ENCODE data around the gene DERL3.

The DERL3 gene

DNA sequence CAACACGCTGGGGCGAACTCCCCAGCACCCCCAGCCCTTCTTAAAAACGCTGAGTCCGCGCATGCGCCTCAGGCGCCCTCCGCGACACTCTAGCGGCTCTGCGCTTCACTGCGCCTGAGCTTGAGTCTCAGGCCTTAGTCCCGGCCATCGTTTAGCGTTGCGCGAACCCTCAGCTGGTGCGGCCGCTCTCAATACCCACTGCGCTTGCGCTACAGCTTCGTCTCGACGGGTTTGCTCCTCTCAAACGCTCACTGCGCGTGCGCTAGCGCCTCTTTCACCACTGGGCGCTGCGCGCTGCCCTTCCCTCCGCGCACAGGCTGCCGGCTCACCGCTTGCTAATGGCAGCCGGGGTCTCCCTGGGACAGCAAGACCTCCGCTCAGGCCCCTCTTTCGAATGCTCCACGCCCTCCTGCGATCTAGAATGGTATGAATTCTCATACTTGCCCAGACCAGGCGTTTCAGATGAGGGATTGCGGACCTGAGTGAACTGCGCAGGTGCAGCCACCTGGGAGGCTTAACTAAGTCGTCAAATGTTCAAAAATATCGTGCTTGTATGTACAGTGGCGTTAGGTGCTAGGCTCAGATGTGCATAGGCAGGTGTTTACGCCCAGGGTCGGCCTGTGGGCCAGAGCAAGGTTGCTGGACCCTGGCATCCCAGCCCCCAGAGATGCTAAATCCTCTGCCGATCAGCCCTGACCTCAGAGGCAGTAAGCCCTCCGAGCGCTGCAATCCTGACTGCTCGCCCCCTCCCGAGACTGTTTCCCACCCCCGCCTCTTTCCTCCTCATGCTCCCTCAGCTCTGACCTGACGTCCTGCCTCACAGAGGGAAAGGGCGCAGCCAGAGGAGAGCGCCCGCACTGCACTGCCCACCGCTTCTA is 19.0 kb upstream of the DERL3 start, which contains the start of gene SLC2A11:
Gene SLC2A11 (plus strand): TSS at position 270 of the 878 bp plus-strand sequence. CDS start 125 bp downstream, at position 395.
- TF ChIP-seq, protein P1, sequence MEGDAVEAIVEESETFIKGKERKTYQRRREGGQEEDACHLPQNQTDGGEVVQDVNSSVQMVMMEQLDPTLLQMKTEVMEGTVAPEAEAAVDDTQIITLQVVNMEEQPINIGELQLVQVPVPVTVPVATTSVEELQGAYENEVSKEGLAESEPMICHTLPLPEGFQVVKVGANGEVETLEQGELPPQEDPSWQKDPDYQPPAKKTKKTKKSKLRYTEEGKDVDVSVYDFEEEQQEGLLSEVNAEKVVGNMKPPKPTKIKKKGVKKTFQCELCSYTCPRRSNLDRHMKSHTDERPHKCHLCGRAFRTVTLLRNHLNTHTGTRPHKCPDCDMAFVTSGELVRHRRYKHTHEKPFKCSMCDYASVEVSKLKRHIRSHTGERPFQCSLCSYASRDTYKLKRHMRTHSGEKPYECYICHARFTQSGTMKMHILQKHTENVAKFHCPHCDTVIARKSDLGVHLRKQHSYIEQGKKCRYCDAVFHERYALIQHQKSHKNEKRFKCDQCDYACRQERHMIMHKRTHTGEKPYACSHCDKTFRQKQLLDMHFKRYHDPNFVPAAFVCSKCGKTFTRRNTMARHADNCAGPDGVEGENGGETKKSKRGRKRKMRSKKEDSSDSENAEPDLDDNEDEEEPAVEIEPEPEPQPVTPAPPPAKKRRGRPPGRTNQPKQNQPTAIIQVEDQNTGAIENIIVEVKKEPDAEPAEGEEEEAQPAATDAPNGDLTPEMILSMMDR (IDR thresholded peaks at IDR 0.05; ENCODE audit: borderline replicate concordance, control extremely low read depth, extremely low read depth, insufficient read depth, missing control alignments) = peak; percentile 26
- peak; percentile 98 for DNase-seq (ENCODE audit: low spot score)
- in situ Hi-C loops (cut with MboI; ENCODE audit: low sequenced_read_pairs, unreplicated experiment) = no loop called here

DNA sequence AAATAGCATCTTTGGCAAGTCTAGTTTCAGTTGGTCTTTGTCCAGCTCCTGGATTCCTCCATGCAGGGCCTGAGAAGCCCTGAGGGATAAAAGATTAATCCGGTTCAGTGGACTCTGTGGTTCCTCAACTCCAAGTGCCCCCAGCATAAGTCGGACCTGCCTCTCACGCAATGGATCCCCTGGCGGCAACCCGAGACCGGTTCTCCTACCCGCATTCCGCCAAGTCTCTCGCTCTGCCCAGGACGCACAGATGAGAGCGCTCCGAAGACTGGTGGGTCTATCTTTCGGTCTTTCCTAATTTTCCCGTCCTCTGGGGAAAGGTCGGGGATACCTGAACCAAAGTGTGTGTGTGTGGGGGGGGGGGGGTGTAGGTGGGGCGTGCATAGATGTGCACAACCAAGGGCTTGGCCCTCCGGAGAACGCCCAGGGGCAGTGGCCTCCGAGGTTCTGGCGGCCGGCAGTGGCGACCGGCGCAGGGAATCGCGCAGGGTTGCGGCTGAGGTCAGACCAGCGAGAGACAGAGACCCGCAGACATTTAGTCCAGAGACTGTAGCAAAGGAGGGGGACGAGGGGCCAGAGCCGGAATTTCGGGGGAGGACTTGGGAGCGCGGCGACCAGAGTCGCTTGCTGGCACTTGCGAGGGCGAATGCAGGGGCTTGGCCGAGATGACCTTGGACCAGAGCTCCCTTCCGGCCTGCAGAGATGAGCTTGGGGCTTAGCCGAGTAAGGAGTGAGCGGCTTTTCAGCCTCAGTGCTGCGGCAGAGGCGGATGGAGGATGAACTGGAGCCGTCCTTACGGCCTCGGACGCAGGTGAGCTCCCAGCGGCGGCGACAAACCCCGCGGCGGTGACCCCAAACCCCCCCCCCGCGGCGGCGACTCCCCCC is 18.2 kb upstream of the DERL3 start:
- in situ Hi-C loops (cut with MboI; ENCODE audit: low sequenced_read_pairs, unreplicated experiment) = no loop called here
- DNase-seq (ENCODE audit: low spot score) = no peak

GRCh38 chr22:23850136-23850611 is 11.4 kb upstream of the DERL3 start:
- DNase-seq (ENCODE audit: low spot score) = no peak
- TF ChIP-seq, protein P1 (IDR thresholded peaks at IDR 0.05; ENCODE audit: borderline replicate concordance, control extremely low read depth, extremely low read depth, insufficient read depth, missing control alignments) = no peak

More for the DNA sequence above, 18.2 kb upstream of the DERL3 start:
- TF ChIP-seq, protein P1 (IDR thresholded peaks at IDR 0.05; ENCODE audit: borderline replicate concordance, control extremely low read depth, extremely low read depth, insufficient read depth, missing control alignments) = no peak

GRCh38 chr22:23849009-23850006 is 10.5 kb upstream of the DERL3 start:
- TF ChIP-seq, protein P1 (IDR thresholded peaks at IDR 0.05; ENCODE audit: borderline replicate concordance, control extremely low read depth, extremely low read depth, insufficient read depth, missing control alignments) = peak; percentile 96
- in situ Hi-C loops (cut with MboI; ENCODE audit: low sequenced_read_pairs, unreplicated experiment) = loop anchor here (10.0 kb wide), 1 partner anchor 305 kb away; no protein-coding TSS in a partner anchor
- peak; percentile 92 for DNase-seq (ENCODE audit: low spot score)

More at GRCh38 chr22:23850136-23850611, 11.4 kb upstream of the DERL3 start:
- in situ Hi-C loops (cut with MboI; ENCODE audit: low sequenced_read_pairs, unreplicated experiment) = no loop called here

DNA sequence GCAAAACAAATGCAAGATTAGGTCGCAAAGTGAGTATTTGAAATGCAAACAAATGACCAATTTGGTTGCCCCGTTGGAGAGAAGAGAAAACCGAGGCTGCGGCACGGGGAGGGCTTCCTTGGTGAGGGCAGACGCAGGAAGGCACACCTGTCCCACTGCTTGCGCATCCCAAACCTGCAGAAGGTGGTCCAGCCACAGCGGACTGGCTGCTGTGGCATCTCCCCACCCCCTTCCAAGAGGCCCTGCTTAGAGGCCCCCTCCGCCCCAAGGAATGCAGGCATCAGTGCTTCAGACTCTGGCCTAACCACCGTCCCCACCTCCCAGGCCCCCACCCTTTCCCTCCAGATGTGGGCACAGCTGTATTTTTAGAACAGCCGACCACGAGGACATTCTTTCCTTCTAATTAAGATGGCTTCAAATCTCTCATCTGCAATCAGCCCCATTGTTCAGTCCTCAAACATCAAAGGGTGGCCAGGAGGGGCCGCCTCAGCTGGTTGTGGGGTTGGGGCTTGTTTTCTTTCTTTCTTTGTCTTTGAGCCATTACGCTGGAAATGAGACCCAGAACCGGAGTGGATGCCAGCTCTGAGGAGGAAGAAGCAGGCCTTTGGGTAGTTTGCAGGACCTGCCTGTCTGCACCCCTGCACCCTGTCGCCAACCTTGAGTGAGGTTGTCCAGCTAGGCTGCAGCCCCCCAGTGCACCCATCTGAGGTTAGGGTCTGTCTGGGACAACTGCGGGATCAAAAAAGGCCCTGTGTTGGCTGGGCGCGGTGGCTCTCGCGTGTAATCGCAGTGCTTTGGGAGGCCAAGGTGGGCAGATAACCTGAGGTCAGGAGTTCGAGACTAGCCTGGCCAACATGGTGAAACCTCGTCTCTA is 9.4 kb upstream of the DERL3 start:
- no peak for DNase-seq (ENCODE audit: low spot score)
- TF ChIP-seq, protein P1 (IDR thresholded peaks at IDR 0.05; ENCODE audit: borderline replicate concordance, control extremely low read depth, extremely low read depth, insufficient read depth, missing control alignments) = no peak
- in situ Hi-C loops (cut with MboI; ENCODE audit: low sequenced_read_pairs, unreplicated experiment) = loop anchor here (10.0 kb wide), 1 partner anchor 303 kb away; no protein-coding TSS in a partner anchor

Data from GM13976 (cell line).